GM18511 (cell line): ENCODE results near the gene LYPD6B.

Experiments
- ATAC-seq: cut with Tn5 transposase; IDR thresholded peaks from one replicate; pipeline ENCODE4 v1.9.1; 2021; ENCODE audit warnings: mild to moderate bottlenecking, moderate library complexity; ENCODE audit not compliant: unreplicated experiment

The LYPD6B gene

GRCh38 chr2:149155196-149155969, 116.9 kb downstream of the LYPD6B start:
- no peak for ATAC-seq

GRCh38 chr2:149155988-149156387, 117.5 kb downstream of the LYPD6B start:
- no peak for ATAC-seq

- no peak for ATAC-seq
Observed at GRCh38 chr2:149156971-149157740, 118.7 kb downstream of the LYPD6B start.

- no peak for ATAC-seq
Observed at GRCh38 chr2:149158957-149159356, 120.5 kb downstream of the LYPD6B start.

- no peak for ATAC-seq
Observed at GRCh38 chr2:149160195-149160594, 121.7 kb downstream of the LYPD6B start.

- peak; percentile 98 for ATAC-seq
Observed at GRCh38 chr2:149160701-149161217, 122.3 kb downstream of the LYPD6B start.

GRCh38 chr2:149161481-149162225, 123.2 kb downstream of the LYPD6B start:
- ATAC-seq = no peak

GRCh38 chr2:149164296-149164695, 125.8 kb downstream of the LYPD6B start:
- ATAC-seq = no peak

GRCh38 chr2:149164827-149165226, 126.3 kb downstream of the LYPD6B start:
- ATAC-seq = no peak

- peak; percentile 84 for ATAC-seq
Observed at GRCh38 chr2:149167001-149167780, 128.7 kb downstream of the LYPD6B start.

GRCh38 chr2:149167941-149168340, 129.4 kb downstream of the LYPD6B start:
- ATAC-seq = no peak

- ATAC-seq = no peak
Observed at GRCh38 chr2:149169656-149170055, 131.2 kb downstream of the LYPD6B start.

GRCh38 chr2:149170156-149170555, 131.7 kb downstream of the LYPD6B start:
- no peak for ATAC-seq

- ATAC-seq = no peak
Observed at GRCh38 chr2:149170911-149171310, 132.4 kb downstream of the LYPD6B start.

- ATAC-seq = no peak
Observed at GRCh38 chr2:149173220-149173619, 134.7 kb downstream of the LYPD6B start.

GRCh38 chr2:149175956-149176355, 137.5 kb downstream of the LYPD6B start:
- no peak for ATAC-seq

GRCh38 chr2:149178612-149179011, 140.1 kb downstream of the LYPD6B start:
- no peak for ATAC-seq

- no peak for ATAC-seq
Observed at GRCh38 chr2:149180226-149180875, 141.9 kb downstream of the LYPD6B start.

- ATAC-seq = no peak
Observed at GRCh38 chr2:149183187-149183586, 144.7 kb downstream of the LYPD6B start.

- ATAC-seq = no peak
Observed at GRCh38 chr2:149184991-149185390, 146.5 kb downstream of the LYPD6B start.
